PC-3 (cell line): ENCODE results near the gene ASIC5.

Source experiments
- CTCF ChIP-seq: fragments of 300-600 bp; sonication (generic); conservative IDR thresholded peaks from 2 replicates; pipeline ENCODE4 v1.5.1; 2017; ENCODE audit warnings: antibody characterized with exemption, low read depth, mild to moderate bottlenecking, low read length
- EZH2 ChIP-seq: fragments of 300-600 bp; sonication (generic); IDR thresholded peaks from one replicate; pipeline ENCODE4 v1.6.1; 2017; ENCODE audit warnings: antibody characterized with exemption, mild to moderate bottlenecking, low read length; ENCODE audit not compliant: unreplicated experiment
- EZH2phosphoT487 ChIP-seq: fragments of 300-600 bp; sonication (generic); IDR thresholded peaks from 2 replicates; pipeline ENCODE4 v1.6.1; 2018; ENCODE audit warnings: mild to moderate bottlenecking, antibody characterized with exemption, low read length, borderline replicate concordance

GRCh38 chr4:155818639-155819038, 47.4 kb downstream of the ASIC5 start:
- no peak for TF ChIP-seq CTCF
- TF ChIP-seq EZH2phosphoT487, result no peak
- TF ChIP-seq EZH2, result no peak
